NCI-H1048 (cell line): ENCODE data around the gene ELOVL2.
"Not testable (repeated sequence)": the region's sequence is repeated elsewhere in the genome, so short reads cannot be mapped to it uniquely, and the experiment has no call there.

Source experiments
- DNase-seq: peaks from one replicate; lab custom pipeline; 2025; lab: John Stamatoyannopoulos, UW

Gene ELOVL2

GRCh38 chr6:11043961-11044711 is at the start of gene ELOVL2:
Gene ELOVL2 (minus strand): TSS chr6:11044305. CDS start chr6:11044230, 75 bp downstream.
- no peak for DNase-seq

GRCh38 chr6:11093376-11093625 is 49.2 kb upstream of the ELOVL2 start:
- DNase-seq = no peak

GRCh38 chr6:11092668-11093375 is 48.7 kb upstream of the ELOVL2 start:
- DNase-seq = no peak

GRCh38 chr6:11091141-11091540 is 47.0 kb upstream of the ELOVL2 start:
- not testable (repeated sequence) for DNase-seq

GRCh38 chr6:11089695-11090094 is 45.6 kb upstream of the ELOVL2 start:
- DNase-seq = no peak

- not testable (repeated sequence) for DNase-seq
These were observed 43.2 kb upstream of the ELOVL2 start for GRCh38 chr6:11087141-11087812.

GRCh38 chr6:11085758-11086435 is 41.8 kb upstream of the ELOVL2 start:
- no peak for DNase-seq

- no peak for DNase-seq
These were observed 39.9 kb upstream of the ELOVL2 start for GRCh38 chr6:11083956-11084355.

- DNase-seq = no peak
These were observed 39.4 kb upstream of the ELOVL2 start for GRCh38 chr6:11083491-11083890.

GRCh38 chr6:11080296-11080695 is 36.2 kb upstream of the ELOVL2 start:
- no peak for DNase-seq

GRCh38 chr6:11078266-11078665 is 34.2 kb upstream of the ELOVL2 start:
- no peak for DNase-seq

- DNase-seq = no peak
These were observed 32.4 kb upstream of the ELOVL2 start for GRCh38 chr6:11076540-11076939.

- DNase-seq = no peak
These were observed 28.0 kb upstream of the ELOVL2 start for GRCh38 chr6:11072101-11072500.

- DNase-seq = no peak
These were observed 25.7 kb upstream of the ELOVL2 start for GRCh38 chr6:11069760-11070159.

- no peak for DNase-seq
These were observed 23.2 kb upstream of the ELOVL2 start for GRCh38 chr6:11067348-11067747.

- DNase-seq = no peak
These were observed 22.6 kb upstream of the ELOVL2 start for GRCh38 chr6:11066505-11067347.

GRCh38 chr6:11065436-11066202 is 21.5 kb upstream of the ELOVL2 start:
- DNase-seq = no peak

- DNase-seq = no peak
These were observed 20.7 kb upstream of the ELOVL2 start for GRCh38 chr6:11064836-11065235.

- no peak for DNase-seq
These were observed 18.6 kb upstream of the ELOVL2 start for GRCh38 chr6:11062715-11063114.

- no peak for DNase-seq
These were observed 18.0 kb upstream of the ELOVL2 start for GRCh38 chr6:11062083-11062482.

GRCh38 chr6:11058406-11058805 is 14.3 kb upstream of the ELOVL2 start:
- DNase-seq = no peak
